NCI-H2227 (cell line): ENCODE data around the gene CDC6.

ENCODE experiments used
- DNase-seq: peaks from one replicate; lab custom pipeline; 2025; ENCODE audit not compliant: unreplicated experiment; lab: John Stamatoyannopoulos, UW

The CDC6 gene

DNA sequence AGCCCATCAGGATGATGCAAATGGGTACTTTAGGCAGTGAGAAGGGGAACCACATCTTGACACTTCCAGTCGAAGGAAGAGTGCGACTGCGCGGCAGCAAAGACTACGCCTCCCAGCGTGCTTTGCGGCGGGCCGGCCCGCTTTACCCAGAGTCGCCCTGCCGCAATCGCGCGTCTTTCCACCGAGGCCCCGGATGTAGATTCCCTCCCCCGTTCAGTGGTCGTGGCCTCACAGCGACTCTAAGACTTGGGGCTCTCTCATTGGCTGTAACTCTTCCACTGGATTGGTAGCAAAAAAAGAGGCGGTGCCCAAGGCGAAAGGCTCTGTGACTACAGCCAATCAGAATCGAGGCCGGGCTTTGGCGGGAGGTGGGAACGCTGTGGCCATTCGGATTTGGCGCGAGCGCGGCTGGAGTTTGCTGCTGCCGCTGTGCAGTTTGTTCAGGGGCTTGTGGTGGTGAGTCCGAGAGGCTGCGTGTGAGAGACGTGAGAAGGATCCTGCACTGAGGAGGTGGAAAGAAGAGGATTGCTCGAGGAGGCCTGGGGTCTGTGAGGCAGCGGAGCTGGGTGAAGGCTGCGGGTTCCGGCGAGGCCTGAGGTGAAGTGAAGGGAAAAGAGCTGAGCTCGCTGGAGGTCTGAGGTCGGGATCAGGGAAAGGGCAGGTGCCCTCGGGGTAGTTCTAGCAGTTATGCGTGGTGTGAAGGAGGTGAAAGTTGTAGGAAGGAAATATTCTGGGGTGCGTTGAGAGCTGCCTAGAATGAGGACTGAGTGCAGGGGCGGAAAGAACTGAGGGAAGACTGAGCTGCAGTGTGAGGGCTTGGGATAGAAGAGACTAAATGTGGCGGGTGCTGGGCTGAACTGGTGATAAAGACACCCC is at the start of gene CDC6:
TSS of gene CDC6 (plus strand) at position 386 of the 876 bp plus-strand sequence. CDS start 1,542 bp downstream, outside the sequence.
- DNase-seq, result peak; percentile 99

DNA sequence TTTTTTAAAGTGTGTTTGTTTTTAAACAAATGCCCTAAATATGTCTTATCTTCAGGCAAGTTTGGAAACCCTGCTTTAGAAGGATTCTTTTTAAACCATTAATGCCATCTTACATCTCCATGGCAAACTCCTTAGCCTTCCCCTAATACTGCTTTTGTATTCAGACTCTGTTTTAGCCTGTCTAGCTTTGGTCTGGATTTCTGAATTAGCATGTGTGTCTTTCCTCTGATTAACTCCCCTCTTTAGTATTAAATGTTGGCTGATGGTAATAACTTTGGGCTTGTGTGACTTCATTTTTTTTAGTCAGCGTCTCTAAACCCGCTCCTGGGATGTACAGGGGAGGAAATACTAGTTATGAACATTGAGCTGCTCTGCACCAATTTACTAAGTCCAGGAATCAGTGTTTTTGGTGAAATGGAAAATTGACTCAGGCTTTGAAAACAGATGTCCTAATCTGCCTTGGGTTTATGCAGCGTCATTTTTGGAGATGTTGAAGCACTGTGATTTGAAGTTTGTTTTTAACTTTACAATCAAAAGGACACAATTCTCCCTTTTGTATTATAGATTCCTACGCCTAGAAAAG is 46.3 kb upstream of the CDC6 start:
- DNase-seq, result no peak

- DNase-seq, result no peak
These were observed 44.9 kb upstream of the CDC6 start for GRCh38 chr17:40242774-40243173.

- DNase-seq, result no peak
These were observed 43.9 kb upstream of the CDC6 start for GRCh38 chr17:40243761-40244160.

- no peak for DNase-seq
These were observed 43.4 kb upstream of the CDC6 start for GRCh38 chr17:40244255-40244654.

GRCh38 chr17:40247926-40248495 is 39.7 kb upstream of the CDC6 start:
- DNase-seq, result no peak

- DNase-seq, result no peak
These were observed 39.2 kb upstream of the CDC6 start for GRCh38 chr17:40248507-40248906.

- DNase-seq, result no peak
These were observed 36.1 kb upstream of the CDC6 start for GRCh38 chr17:40251576-40251975.

DNA sequence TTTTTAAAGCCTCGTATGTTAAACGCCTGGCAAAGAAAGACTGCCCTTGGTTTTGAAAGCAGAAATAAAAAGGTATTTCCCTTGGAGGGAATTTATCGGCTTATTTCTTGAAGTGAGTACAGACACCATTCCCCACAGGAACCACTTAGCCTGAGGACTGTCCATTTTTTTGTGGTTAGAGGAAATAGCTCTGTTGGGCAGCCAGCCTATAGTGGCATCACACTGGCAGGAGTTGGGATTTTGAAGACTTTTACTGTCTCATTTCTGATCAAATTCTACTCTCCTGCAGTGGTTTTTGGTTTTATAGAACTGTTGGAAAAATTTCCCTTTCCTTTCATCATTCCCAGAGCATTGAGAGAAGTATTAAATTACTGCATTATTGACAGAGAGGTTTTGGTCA is 34.1 kb upstream of the CDC6 start:
- DNase-seq, result no peak

- no peak for DNase-seq
These were observed 28.2 kb upstream of the CDC6 start for GRCh38 chr17:40259505-40259904.

GRCh38 chr17:40260528-40260927 is 27.2 kb upstream of the CDC6 start:
- no peak for DNase-seq

DNA sequence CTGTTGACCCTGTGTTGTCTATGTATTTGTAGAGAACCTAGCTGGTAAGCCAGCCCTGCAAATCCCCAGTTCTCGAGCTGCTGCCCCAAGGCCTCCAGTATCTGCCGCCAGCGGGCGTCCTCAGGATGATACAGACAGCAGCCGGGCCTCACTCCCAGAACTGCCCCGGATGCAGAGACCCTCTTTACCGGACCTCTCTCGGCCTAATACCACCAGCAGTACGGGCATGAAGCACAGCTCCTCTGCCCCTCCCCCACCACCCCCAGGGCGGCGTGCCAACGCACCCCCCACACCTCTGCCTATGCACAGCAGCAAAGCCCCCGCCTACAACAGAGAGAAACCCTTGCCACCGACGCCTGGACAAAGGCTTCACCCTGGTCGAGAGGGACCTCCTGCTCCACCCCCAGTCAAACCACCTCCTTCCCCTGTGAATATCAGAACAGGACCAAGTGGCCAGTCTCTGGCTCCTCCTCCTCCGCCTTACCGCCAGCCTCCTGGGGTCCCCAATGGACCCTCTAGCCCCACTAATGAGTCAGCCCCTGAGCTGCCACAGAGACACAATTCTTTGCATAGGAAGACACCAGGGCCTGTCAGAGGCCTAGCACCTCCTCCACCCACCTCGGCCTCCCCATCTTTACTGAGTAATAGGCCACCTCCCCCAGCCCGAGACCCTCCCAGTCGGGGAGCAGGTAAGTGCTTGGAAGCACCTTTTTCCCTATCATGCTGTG is 23.1 kb upstream of the CDC6 start:
- no peak for DNase-seq

DNA sequence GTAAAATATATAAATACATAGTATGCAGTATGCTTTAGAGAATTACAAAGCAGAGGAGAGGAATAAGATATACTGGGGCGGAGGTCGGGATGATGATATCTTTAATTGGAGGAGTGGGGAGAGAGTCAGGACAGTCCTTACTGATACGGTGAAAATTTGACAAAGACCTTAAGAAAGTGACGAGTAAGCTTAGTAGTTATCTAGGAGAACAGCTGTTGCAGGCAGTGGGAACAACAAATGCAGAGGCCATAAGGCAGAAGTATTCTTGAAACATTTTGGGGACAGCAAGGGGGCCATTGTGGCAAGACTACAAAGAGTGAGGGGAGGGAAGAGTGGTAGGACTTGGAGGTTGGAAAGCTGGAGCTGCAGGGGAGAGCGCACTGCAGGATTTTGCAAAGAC is 22.3 kb upstream of the CDC6 start:
- DNase-seq, result no peak

DNA sequence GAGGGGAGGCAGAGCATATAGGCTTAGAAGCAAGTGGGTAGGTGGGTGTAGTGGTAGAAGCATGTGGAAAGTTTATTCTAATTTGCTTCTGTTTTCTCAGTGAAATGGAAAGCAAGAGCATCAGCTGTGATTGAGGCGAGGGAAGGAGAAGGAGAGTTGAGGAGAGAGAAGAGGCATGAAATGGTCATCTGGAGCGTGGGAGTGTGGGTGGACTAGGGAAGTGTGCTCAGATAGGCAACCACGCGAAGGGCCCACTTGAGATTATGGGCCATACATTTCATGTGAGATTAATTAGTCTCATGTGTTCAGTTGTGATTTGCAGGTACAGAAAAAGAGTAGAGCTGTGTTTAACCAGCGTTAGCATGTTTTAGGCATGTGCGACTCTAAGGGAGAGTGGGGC is 20.8 kb upstream of the CDC6 start:
- no peak for DNase-seq

GRCh38 chr17:40268141-40268712 is 19.5 kb upstream of the CDC6 start:
- no peak for DNase-seq

- DNase-seq, result no peak
These were observed 9.3 kb upstream of the CDC6 start for GRCh38 chr17:40278414-40278813.

DNA sequence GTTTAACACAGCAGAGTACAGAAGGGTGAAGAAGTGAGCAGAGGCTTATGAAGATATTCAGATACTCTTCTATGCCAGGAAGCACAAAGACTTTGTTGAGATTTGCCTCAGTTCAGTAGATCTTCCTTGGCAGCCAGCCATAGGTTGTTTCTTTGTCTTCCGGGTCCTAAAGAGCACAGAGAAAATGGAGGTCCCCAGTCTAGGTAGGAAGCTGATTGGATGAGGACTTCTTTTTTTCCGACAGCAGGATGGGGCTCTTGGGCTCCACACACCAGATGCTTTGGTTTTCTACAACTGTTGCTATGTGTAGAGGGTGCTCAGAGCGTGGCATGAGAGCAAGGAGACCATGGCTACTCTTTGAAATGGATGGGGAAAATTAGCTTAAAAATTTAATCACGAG is 8.3 kb upstream of the CDC6 start:
- no peak for DNase-seq

DNA sequence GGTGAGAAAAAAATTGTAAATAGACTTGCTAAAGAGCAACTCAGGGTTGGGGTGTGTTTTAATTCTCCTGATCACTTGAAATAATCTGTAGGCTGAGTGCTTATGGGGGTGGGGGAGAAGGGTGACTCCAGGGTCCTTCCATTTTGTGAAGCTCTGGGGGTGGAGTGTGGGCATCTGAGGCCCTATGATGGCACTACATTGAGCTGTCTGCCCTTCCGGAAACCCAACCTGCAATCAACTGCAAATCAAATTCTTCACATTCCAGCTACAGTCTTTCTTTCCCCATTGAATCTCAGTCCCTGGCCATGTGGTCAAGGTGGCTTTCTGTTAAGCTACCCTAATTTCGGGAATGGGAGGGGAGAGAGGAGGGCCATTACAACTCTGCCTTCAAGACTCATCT is 6.0 kb upstream of the CDC6 start:
- no peak for DNase-seq

DNA sequence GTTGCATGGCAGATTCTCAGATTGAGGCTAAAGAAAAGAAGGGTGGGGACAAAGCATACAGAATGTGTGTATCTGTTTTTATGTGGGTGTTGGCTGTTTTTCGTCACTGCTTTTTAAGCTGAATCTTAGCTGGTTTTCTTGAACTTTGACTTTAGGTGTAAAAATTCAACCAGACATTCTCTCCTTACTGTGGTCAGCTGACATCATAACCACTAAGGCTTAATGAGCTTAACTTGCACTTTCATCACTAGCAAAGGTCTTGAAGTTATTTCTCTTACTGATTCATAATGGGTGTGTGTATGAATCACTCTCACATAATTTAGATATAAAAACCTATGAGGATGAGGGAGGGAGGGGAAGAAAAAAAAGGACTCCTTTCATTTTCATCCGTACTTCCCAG is 4.0 kb upstream of the CDC6 start:
- DNase-seq, result no peak

- no peak for DNase-seq
These were observed 3.5 kb upstream of the CDC6 start for GRCh38 chr17:40284085-40284713.

DNA sequence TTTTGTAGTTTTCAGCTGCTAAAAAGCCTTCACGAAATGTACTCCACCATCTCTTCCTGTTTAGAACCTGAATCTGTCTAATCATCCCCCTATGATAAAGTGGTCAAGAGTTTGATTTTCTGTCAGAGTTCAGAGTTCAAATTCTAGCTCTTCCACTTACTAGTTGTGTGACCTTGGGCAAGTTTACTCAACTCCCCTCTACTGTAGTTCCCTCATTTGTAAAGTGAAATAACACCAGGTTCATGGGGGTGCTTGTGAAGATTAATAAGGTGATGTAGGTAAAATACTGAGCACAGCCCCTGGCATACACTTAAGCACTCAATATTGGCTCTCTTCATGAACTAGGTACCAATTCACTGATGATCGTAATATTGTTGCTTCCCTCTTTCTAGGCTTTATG is 1.2 kb upstream of the CDC6 start:
- no peak for DNase-seq
